K562 (cell line): Measurements from ENCODE around the gene NDUFS8. TPM values are rescaled to one million over a fixed set of nuclear protein-coding genes. Genes with fewer than 3 reads are reported as not detected.

Experiments used
- BRCA1 ChIP-seq, 2 experiments: fragments of 450-650 bp in 1 of 2; sonication (generic) in 1 of 2; formaldehyde crosslinking in 1 of 2; IDR thresholded peaks; 2 replicates each; pipeline versions ENCODE4 v1.5.0 to v1.6.1; 2017 to 2020; ENCODE audit warnings: mild to moderate bottlenecking in 1 of 2, missing genetic modification reagents in 1 of 2
- CBX5 ChIP-seq: IDR thresholded peaks from 2 replicates; pipeline ENCODE4 v1.6.1; 2014; ENCODE audit warnings: low read depth, borderline replicate concordance
- DEAF1 ChIP-seq: fragments of 450-650 bp; formaldehyde crosslinking; IDR thresholded peaks from 2 replicates; pipeline ENCODE4 v1.4.0; 2020; ENCODE audit warnings: mild to moderate bottlenecking, moderate library complexity
- EP400 ChIP-seq: fragments of 450-650 bp; IDR thresholded peaks from 2 replicates; pipeline ENCODE4 v1.6.1; 2017; ENCODE audit warnings: antibody characterized with exemption, mild to moderate bottlenecking, moderate library complexity
- ERF ChIP-seq: fragments of 450-650 bp; formaldehyde crosslinking; IDR thresholded peaks from 2 replicates; pipeline ENCODE4 v1.4.0; 2020; ENCODE audit warnings: mild to moderate bottlenecking, mixed read lengths
- FOXJ3 ChIP-seq: sonication (generic); formaldehyde crosslinking; IDR thresholded peaks from 2 replicates; pipeline ENCODE4 v1.4.0; 2020; ENCODE audit warnings: mild to moderate bottlenecking, missing genetic modification reagents
- GTF2B ChIP-seq: IDR thresholded peaks from 2 replicates; pipeline ENCODE4 v1.6.1; 2011; ENCODE audit not compliant: insufficient read length; ENCODE audit errors: extremely low read depth
- GTF2E2 ChIP-seq: fragments of 200-800 bp; sonication (Bioruptor generic); IDR thresholded peaks from 2 replicates; pipeline ENCODE4 v1.6.1; 2016; ENCODE audit warnings: missing genetic modification characterization, missing compliant biosample characterization
- HNRNPUL1 ChIP-seq: fragments of 200-400 bp; formaldehyde crosslinking; IDR thresholded peaks from 2 replicates; pipeline ENCODE4 v1.6.1; 2017; ENCODE audit warnings: low read length
- NFE2 ChIP-seq: IDR thresholded peaks from 2 replicates; pipeline ENCODE4 v1.6.1; 2014; ENCODE audit warnings: antibody characterized with exemption, low read depth
- NFXL1 ChIP-seq: fragments of 450-650 bp; formaldehyde crosslinking; IDR thresholded peaks from 2 replicates; pipeline ENCODE4 v1.4.0; 2021; ENCODE audit warnings: mild to moderate bottlenecking
- POLR2A ChIP-seq: fragments of 450-650 bp; conservative IDR thresholded peaks from 2 replicates; pipeline ENCODE4 v1.6.1; 2016
- PRMT5 ChIP-seq: sonication (generic); formaldehyde crosslinking; IDR thresholded peaks from 2 replicates; pipeline ENCODE4 v1.5.0; 2020; ENCODE audit warnings: missing genetic modification reagents
- PRPF4 ChIP-seq: fragments of 200-400 bp; formaldehyde crosslinking; IDR thresholded peaks from one replicate; pipeline ENCODE4 v1.6.1; 2017; ENCODE audit warnings: low read length, low read depth, mild to moderate bottlenecking; ENCODE audit not compliant: insufficient read depth, poor library complexity, severe bottlenecking
- RBM34 ChIP-seq: fragments of 200-400 bp; formaldehyde crosslinking; IDR thresholded peaks from 2 replicates; pipeline ENCODE4 v1.6.1; 2018; ENCODE audit warnings: low read length, borderline replicate concordance; ENCODE audit not compliant: insufficient read depth
- SIN3B ChIP-seq: fragments of 450-650 bp; IDR thresholded peaks from 2 replicates; pipeline ENCODE4 v1.6.1; 2017; ENCODE audit warnings: low read depth, mild to moderate bottlenecking, moderate library complexity
- SIX5 ChIP-seq, 2 experiments: IDR thresholded peaks; 2 replicates each; pipeline ENCODE4 v1.6.1; 2011; ENCODE audit warnings: low read length in 2 of 2, borderline replicate concordance in 1 of 2, low read depth in 1 of 2, mild to moderate bottlenecking in 1 of 2, moderate library complexity in 1 of 2; ENCODE audit not compliant: insufficient read depth in 1 of 2
- ZBTB43 ChIP-seq: sonication (generic); formaldehyde crosslinking; IDR thresholded peaks from 2 replicates; pipeline ENCODE4 v1.8.0; 2023; ENCODE audit warnings: mild to moderate bottlenecking, missing genetic modification reagents
- ZBTB7A ChIP-seq: IDR thresholded peaks from 2 replicates; pipeline ENCODE4 v1.6.1; 2011; ENCODE audit warnings: low read depth, mild to moderate bottlenecking, low read length, moderate library complexity, borderline replicate concordance; ENCODE audit not compliant: control insufficient read depth
- ZNF449 ChIP-seq: fragments of 250-450 bp; sonication (Bioruptor Pico); IDR thresholded peaks from 2 replicates; pipeline ENCODE4 v1.8.0; 2022; ENCODE audit warnings: moderate library complexity, mild to moderate bottlenecking, inconsistent platforms
- ZNF551 ChIP-seq: fragments of 250-450 bp; sonication (Bioruptor Pico); IDR thresholded peaks from 2 replicates; pipeline ENCODE4 v1.5.0; 2021; ENCODE audit warnings: mild to moderate bottlenecking, moderate library complexity
- ZNF655 ChIP-seq: fragments of 250-450 bp; sonication (Bioruptor Pico); IDR thresholded peaks from 2 replicates; pipeline ENCODE4 v1.5.0; 2021
- polyA plus RNA-seq, 8 experiments: library from polyadenylated mRNA; depleted of rRNA in 4 of 8; stranded (reverse) in 5 of 8; unstranded in 3 of 8; fragments of >200 nt; fragmentation: Nextera tagmentation in 2 of 8; fragmentation: Illumina TruSeq in 1 of 8; extraction: Ambion mirVana in 2 of 8; extraction: Trizol in 1 of 8; gene quantifications; 2 replicates each; pipeline versions ENCODE4 v1.2.1 to v1.2.3, GENCODE V29; 2011 to 2014; ENCODE audit warnings: inconsistent platforms in 1 of 8, missing spikeins in 1 of 8
- total RNA-seq, 7 experiments: library from RNA; depleted of rRNA in 6 of 7; stranded (reverse); fragments of >200 nt in 6 of 7; fragmentation: Illumina TruSeq in 2 of 7; extraction: Trizol in 2 of 7; gene quantifications; 2 replicates each; pipeline versions ENCODE4 v1.2.1 to v1.2.3, GENCODE V29; 2011 to 2021; ENCODE audit warnings: low replicate concordance in 1 of 7

NDUFS8 gene
- total and polyA plus RNA-seq, 9 of the 15 experiments (the other 6 are each of a cell fraction or from before 2014, with no cell fraction given): 36.5 to 351 (median 101) TPM

- TF ChIP-seq GTF2B (no peak), SIN3B (peak; percentile 83), GTF2E2 (tag) (peak; percentile 72), POLR2A (peak; percentile 92), ZBTB7A (peak; percentile 95), BRCA1 (IDR thresholded peaks at IDR 0.05) (no peak), BRCA1 (CRISPR knock-in tag; IDR thresholded peaks at IDR 0.05) (no peak), SIX5 (IDR thresholded peaks at IDR 0.05; ENCODE audit: borderline replicate concordance in 1 of 2, insufficient read depth in 1 of 2, low read depth in 1 of 2, low read length in 2 of 2) (no peak), ZNF449 (CRISPR knock-in tag) (no peak), EP400 (peak; percentile 83), RBM34 (no peak), CBX5 (no peak), ERF (CRISPR knock-in tag) (no peak), PRMT5 (CRISPR knock-in tag) (0 out of 2 replicates have a peak, but pooled peaks have one; percentile 12), NFXL1 (CRISPR knock-in tag) (no peak), ZNF551 (no peak), ZNF655 (CRISPR knock-in tag) (no peak), HNRNPUL1 (no peak), PRPF4 (no peak), ZBTB43 (CRISPR knock-in tag) (no peak), FOXJ3 (CRISPR knock-in tag) (no peak), DEAF1 (CRISPR knock-in tag) (no peak), NFE2 (no peak)
Measured at GRCh38 chr11:68030318-68031143, at the start of gene NDUFS8 (continued).
